ENCODE measurements around the gene HOXC9. TPM values are rescaled to one million over a fixed set of nuclear protein-coding genes. Genes with fewer than 3 reads are reported as not detected.

Gene HOXC9
- total RNA-seq, 1 donor from 2014 or later: not detected

GRCh38 chr12:53963434-53964314 lies 36.3 kb upstream of the HOXC9 start:
- ATAC-seq (ENCODE audit: low read depth) (no peak), DNase-seq (no peak)
- ChIA-PET CTCF (no interaction called here), POLR2A (interaction anchor here (0.5 to 0.6 kb wide), 2 partner anchors 234 to 583 kb away, joined by 6 to 15 read pairs; partner anchors contain the start of gene SP1)
- H3K9me3 Mint-ChIP-seq: peaks cover 9% of the 10 kb centered on the region
- no peaks in the 10 kb centered on the region for H3K36me3 Mint-ChIP-seq (ENCODE audit: low read depth)
- no peak overlapping the region for H3K4me3 Mint-ChIP-seq
- peak overlapping the region; percentile 59 for H3K27ac Mint-ChIP-seq
- H3K27me3 Mint-ChIP-seq: peaks cover 84% of the 10 kb centered on the region
- no peak for TF ChIP-seq CTCF (IDR thresholded peaks at IDR 0.05)
- intact Hi-C loops (cut with micrococcal nuclease): loop anchor here (5.0 to 10.0 kb wide), 2 partner anchors 69 to 269 kb away; partner anchors contain the start of gene HOXC5
- peaks cover 24% of the 10 kb centered on the region for H3K4me1 Mint-ChIP-seq

GRCh38 chr12:53964315-53964713 lies 35.6 kb upstream of the HOXC9 start:
- no peak for TF ChIP-seq CTCF (IDR thresholded peaks at IDR 0.05)
- Mint-ChIP-seq H3K27me3 (peaks cover 84% of the 10 kb centered on the region), H3K9me3 (peaks cover 9% of the 10 kb centered on the region), H3K4me1 (peaks cover 24% of the 10 kb centered on the region), H3K4me3 (no peak overlapping the region), H3K36me3 (ENCODE audit: low read depth) (no peaks in the 10 kb centered on the region), H3K27ac (no peak overlapping the region)
- CTCF ChIA-PET: no interaction called here
- no peak for DNase-seq
- POLR2A ChIA-PET: interaction anchor here (0.5 to 0.6 kb wide), 2 partner anchors 234 to 584 kb away, joined by 6 to 15 read pairs; partner anchors contain the start of gene SP1
- no peak for ATAC-seq (ENCODE audit: low read depth)
- intact Hi-C loops (cut with micrococcal nuclease): loop anchor here (5.0 to 10.0 kb wide), 2 partner anchors 68 to 270 kb away; partner anchors contain the start of gene HOXC5

- H3K27me3 Mint-ChIP-seq: peaks cover 76% of the 10 kb centered on the region
Observed at GRCh38 chr12:53965281-53966084, 34.5 kb upstream of the HOXC9 start.

GRCh38 chr12:53966085-53966384 lies 33.9 kb upstream of the HOXC9 start:
- intact Hi-C loops (cut with micrococcal nuclease): loop anchor here (10.0 kb wide), 1 partner anchor 271 kb away; no protein-coding TSS in a partner anchor
- ChIA-PET CTCF (no interaction called here), POLR2A (no interaction called here)
- no peak for ATAC-seq (ENCODE audit: low read depth)
- no peaks in the 10 kb centered on the region for H3K36me3 Mint-ChIP-seq (ENCODE audit: low read depth)
- H3K9me3 Mint-ChIP-seq: peaks cover 3% of the 10 kb centered on the region
- no peak overlapping the region for H3K4me3 Mint-ChIP-seq
- peaks cover 80% of the 10 kb centered on the region for H3K27me3 Mint-ChIP-seq
- no peak overlapping the region for H3K27ac Mint-ChIP-seq
- DNase-seq: no peak
- H3K4me1 Mint-ChIP-seq: peaks cover 24% of the 10 kb centered on the region
- no peak for TF ChIP-seq CTCF (IDR thresholded peaks at IDR 0.05)

More at GRCh38 chr12:53965281-53966084, 34.5 kb upstream of the HOXC9 start:
- peaks cover 24% of the 10 kb centered on the region for H3K4me1 Mint-ChIP-seq
- TF ChIP-seq CTCF (IDR thresholded peaks at IDR 0.05): no peak
- peaks cover 4% of the 10 kb centered on the region for H3K9me3 Mint-ChIP-seq
- H3K27ac Mint-ChIP-seq: peak overlapping the region; percentile 53
- H3K36me3 Mint-ChIP-seq (ENCODE audit: low read depth): no peaks in the 10 kb centered on the region
- intact Hi-C loops (cut with micrococcal nuclease): loop anchor here (10.0 kb wide), 1 partner anchor 271 kb away; no protein-coding TSS in a partner anchor
- POLR2A ChIA-PET: no interaction called here
- H3K4me3 Mint-ChIP-seq: peak overlapping the region; percentile 16
- no peak for ATAC-seq (ENCODE audit: low read depth)
- CTCF ChIA-PET: no interaction called here
- DNase-seq: no peak

Measured in activated B cell treated with CpG ODN at 0.5 μM for 24 hours (primary cell).